HG02870 (cell line): Measurements from ENCODE around the gene KRT73.

ENCODE experiments used
- ATAC-seq: cut with Tn5 transposase; IDR thresholded peaks from one replicate; pipeline ENCODE4 v1.9.1; 2021; ENCODE audit warnings: mild to moderate bottlenecking, moderate library complexity; ENCODE audit not compliant: unreplicated experiment

KRT73 gene

GRCh38 chr12:52575948-52576347 is 42.4 kb downstream of the KRT73 start:
- no peak for ATAC-seq

- no peak for ATAC-seq
Observed at GRCh38 chr12:52575256-52575655, 43.1 kb downstream of the KRT73 start.

- ATAC-seq, result no peak
Observed at GRCh38 chr12:52573743-52574142, 44.6 kb downstream of the KRT73 start, which contains the start of gene KRT74. KRT74 (minus strand) TSS chr12:52573843; CDS start chr12:52573777, 66 bp downstream.

GRCh38 chr12:52573306-52573705 is 45.1 kb downstream of the KRT73 start:
- ATAC-seq, result no peak

GRCh38 chr12:52570511-52570910 is 47.8 kb downstream of the KRT73 start:
- no peak for ATAC-seq

GRCh38 chr12:52568111-52568510 is 50.2 kb downstream of the KRT73 start:
- ATAC-seq, result no peak

GRCh38 chr12:52566847-52567291 is 51.5 kb downstream of the KRT73 start:
- ATAC-seq, result no peak

GRCh38 chr12:52564582-52564981 is 53.8 kb downstream of the KRT73 start:
- ATAC-seq, result no peak

GRCh38 chr12:52561880-52562449 is 56.4 kb downstream of the KRT73 start:
- no peak for ATAC-seq

GRCh38 chr12:52559979-52560378 is 58.4 kb downstream of the KRT73 start:
- ATAC-seq, result no peak

- ATAC-seq, result no peak
Observed at GRCh38 chr12:52558781-52559445, 59.4 kb downstream of the KRT73 start.
